Progenitor cell of endocrine pancreas (in vitro differentiated cells): ENCODE results near the gene NPFF. TPM values are rescaled to one million over a fixed set of nuclear protein-coding genes. Genes with fewer than 3 reads are reported as not detected.

Experiments
- DNase-seq: peaks from one replicate; pipeline ENCODE4 v3.0.0; 2021; ENCODE audit warnings: low spot score; ENCODE audit not compliant: unreplicated experiment
- H3K27ac Mint-ChIP-seq: 2 replicates; pipeline ENCODE4 v1.8.0; 2021; ENCODE audit warnings: mild to moderate bottlenecking, moderate library complexity, mixed read lengths
- H3K27me3 Mint-ChIP-seq: 2 replicates; pipeline ENCODE4 v1.8.0; 2021; ENCODE audit warnings: mixed read lengths
- H3K36me3 Mint-ChIP-seq: 2 replicates; pipeline ENCODE4 v1.8.0; 2022; ENCODE audit warnings: mixed read lengths; ENCODE audit not compliant: insufficient read depth
- H3K4me1 Mint-ChIP-seq: 2 replicates; pipeline ENCODE4 v1.8.0; 2021; ENCODE audit warnings: low read depth, mixed read lengths
- H3K4me3 Mint-ChIP-seq: 2 replicates; pipeline ENCODE4 v1.8.0; 2021; ENCODE audit warnings: low read depth, mild to moderate bottlenecking, moderate library complexity, mixed read lengths
- H3K9me3 Mint-ChIP-seq: 2 replicates; pipeline ENCODE4 v1.8.0; 2021; ENCODE audit warnings: low read depth, mixed read lengths
- total RNA-seq: library from RNA; stranded (reverse); gene quantifications from 2 replicates; pipeline ENCODE4 v1.2.1, GENCODE V29; 2021
- TF ChIP-seq, protein P1 (sequence below): fragments of 200-600 bp; sonication (generic); IDR thresholded peaks from one replicate; pipeline ENCODE4 v1.5.0; 2021; ENCODE audit warnings: antibody characterized with exemption, mild to moderate bottlenecking; ENCODE audit not compliant: unreplicated experiment

NPFF gene
- total RNA-seq, 1 donor from 2014 or later: not detected

DNA sequence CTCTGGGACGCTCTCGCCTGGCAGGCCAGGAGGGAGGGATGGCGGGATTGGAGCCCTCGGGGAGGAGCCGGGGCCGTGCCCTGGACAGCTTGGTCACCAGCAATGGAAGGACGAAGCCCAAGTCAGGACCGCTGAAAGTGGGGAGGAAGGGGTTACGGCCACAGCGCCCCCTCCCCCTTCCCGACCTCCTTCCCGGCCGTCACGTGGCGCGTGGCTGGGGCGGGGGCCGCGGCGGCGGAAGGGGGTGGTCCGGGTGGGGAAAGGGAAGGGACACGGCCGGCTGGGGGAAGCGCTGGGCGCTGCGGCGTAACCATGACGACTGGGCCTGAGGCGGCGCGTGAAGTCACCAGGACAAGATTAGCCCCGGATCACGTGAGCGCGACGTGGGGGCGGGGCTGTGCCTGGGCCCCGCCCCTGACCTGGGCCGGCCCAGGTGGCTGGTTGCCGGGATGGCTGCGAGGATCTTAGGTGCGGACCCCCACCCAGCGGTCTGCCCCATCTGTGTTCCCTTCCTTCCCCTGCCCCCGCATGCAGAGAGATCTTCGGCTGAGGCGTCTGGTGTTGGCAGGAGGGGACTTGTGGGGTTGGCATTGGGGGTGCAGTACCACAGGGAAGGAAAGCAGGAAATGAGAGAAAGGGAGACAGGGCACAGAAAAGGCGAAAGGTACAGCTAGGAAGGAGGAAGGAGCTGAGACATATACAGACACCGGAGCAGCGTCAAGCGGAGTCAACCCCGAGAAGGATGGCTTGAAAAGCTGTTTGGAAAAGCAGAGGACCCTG is 14.3 kb downstream of the NPFF start:
- Mint-ChIP-seq H3K4me1 (peaks cover 28% of the 10 kb centered on the region), H3K4me3 (peak overlapping the region; percentile 95), H3K27me3 (no peaks in the 10 kb centered on the region), H3K36me3 (no peaks in the 10 kb centered on the region), H3K27ac (peak overlapping the region; percentile 99), H3K9me3 (no peaks in the 10 kb centered on the region)
- peak; percentile 94 for DNase-seq
- TF ChIP-seq, protein P1, sequence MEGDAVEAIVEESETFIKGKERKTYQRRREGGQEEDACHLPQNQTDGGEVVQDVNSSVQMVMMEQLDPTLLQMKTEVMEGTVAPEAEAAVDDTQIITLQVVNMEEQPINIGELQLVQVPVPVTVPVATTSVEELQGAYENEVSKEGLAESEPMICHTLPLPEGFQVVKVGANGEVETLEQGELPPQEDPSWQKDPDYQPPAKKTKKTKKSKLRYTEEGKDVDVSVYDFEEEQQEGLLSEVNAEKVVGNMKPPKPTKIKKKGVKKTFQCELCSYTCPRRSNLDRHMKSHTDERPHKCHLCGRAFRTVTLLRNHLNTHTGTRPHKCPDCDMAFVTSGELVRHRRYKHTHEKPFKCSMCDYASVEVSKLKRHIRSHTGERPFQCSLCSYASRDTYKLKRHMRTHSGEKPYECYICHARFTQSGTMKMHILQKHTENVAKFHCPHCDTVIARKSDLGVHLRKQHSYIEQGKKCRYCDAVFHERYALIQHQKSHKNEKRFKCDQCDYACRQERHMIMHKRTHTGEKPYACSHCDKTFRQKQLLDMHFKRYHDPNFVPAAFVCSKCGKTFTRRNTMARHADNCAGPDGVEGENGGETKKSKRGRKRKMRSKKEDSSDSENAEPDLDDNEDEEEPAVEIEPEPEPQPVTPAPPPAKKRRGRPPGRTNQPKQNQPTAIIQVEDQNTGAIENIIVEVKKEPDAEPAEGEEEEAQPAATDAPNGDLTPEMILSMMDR: no peak

DNA sequence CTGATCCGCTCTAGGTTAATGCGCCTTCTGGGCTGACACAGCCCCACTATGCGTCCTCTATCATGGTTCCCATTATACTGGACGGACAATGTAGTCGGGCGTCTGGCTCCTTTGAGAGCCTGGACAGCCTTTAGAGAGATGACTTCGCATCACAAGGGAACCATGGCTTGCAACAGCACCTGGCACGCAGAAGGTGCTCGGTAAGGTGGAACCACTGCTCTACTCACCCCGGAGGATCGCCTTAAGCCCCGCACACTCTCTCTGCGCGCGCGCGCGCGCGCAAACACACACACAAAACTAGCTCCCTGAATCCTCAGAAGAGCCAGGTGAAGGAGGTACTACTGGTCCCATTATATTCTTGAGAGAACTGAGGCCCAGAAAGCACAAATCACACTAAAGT is 15.1 kb downstream of the NPFF start:
- peak overlapping the region; percentile 95 for H3K4me3 Mint-ChIP-seq
- H3K36me3 Mint-ChIP-seq: no peaks in the 10 kb centered on the region
- H3K27ac Mint-ChIP-seq: peak overlapping the region; percentile 95
- peaks cover 28% of the 10 kb centered on the region for H3K4me1 Mint-ChIP-seq
- TF ChIP-seq, protein P1: no peak
- H3K27me3 Mint-ChIP-seq: no peaks in the 10 kb centered on the region
- no peak for DNase-seq
- no peaks in the 10 kb centered on the region for H3K9me3 Mint-ChIP-seq

DNA sequence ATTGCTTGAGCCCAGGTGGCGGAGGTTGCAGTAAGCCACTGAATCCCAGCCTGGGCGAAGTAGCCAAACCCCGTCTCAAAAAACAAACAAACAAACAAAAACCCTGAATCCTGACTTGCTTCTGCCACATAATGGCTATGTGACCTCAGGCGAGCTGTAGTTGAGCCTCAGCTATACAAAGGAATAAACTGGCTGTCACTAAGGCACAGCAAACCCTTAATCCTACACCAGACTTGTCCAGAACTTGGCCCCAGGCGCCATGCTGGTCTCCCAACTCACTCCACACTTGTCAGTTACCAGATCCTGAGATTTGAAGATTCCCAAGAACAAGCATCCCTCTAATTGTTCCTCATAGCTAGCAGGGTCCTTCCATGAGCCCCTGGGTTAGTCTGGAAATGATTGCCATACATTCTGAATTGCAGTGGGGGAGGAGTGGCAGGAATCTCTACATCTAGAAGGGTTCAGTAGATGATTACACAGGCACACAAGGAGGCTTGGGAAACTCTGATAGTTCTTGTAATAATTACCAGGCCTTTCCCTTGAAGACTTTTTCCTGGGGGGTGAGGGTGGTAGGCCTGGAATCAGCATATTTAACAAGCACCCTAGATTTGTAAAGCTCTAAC is 17.9 kb downstream of the NPFF start:
- Mint-ChIP-seq H3K4me3 (no peak overlapping the region), H3K36me3 (no peaks in the 10 kb centered on the region), H3K27me3 (no peaks in the 10 kb centered on the region), H3K4me1 (peaks cover 24% of the 10 kb centered on the region), H3K27ac (peak overlapping the region; percentile 69), H3K9me3 (no peaks in the 10 kb centered on the region)
- no peak for DNase-seq
- TF ChIP-seq, protein P1: no peak

DNA sequence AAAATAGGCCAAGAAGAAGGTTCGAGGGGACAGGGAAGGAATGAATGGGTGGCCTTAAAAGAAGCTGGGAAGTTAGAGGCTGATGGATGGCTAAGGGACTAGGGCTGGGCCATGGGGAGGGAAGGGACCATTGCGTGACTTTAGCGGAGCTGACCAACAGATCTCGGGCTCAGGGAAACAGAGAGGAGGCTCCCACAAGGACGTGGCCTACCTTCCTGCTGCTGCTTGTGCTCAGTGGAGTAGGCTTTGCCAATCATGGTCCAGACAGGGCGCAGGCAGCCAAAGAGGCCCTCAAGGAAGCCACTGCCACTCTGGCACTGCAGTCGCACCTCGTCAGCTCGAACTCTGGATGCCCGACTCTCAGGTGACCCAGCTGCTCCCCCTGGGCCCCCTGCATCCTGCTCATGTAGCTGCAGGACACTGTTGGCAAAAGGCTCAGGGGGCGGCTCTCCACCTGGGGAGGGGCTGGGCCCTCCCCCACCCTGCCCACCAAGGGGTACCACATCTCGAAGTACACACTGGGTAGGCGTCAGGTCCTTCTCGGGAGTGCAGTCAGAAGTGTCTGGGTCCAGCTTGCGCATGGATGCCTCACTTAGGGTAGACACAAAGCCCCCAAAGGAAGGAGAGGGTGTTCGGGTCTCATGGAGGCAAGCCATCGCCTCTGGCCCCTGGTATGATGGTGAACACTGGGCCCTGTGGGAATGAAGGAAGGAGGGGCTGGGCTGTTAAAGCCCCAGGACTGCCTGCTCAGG is 20.4 kb downstream of the NPFF start:
- Mint-ChIP-seq H3K27me3 (no peaks in the 10 kb centered on the region), H3K4me1 (peaks cover 15% of the 10 kb centered on the region), H3K9me3 (no peaks in the 10 kb centered on the region), H3K27ac (peak overlapping the region; percentile 67), H3K4me3 (no peak overlapping the region), H3K36me3 (peaks cover 5% of the 10 kb centered on the region)
- TF ChIP-seq, protein P1: no peak
- DNase-seq: no peak
